ENCODE data around the gene ALOX5AP.

DNA sequence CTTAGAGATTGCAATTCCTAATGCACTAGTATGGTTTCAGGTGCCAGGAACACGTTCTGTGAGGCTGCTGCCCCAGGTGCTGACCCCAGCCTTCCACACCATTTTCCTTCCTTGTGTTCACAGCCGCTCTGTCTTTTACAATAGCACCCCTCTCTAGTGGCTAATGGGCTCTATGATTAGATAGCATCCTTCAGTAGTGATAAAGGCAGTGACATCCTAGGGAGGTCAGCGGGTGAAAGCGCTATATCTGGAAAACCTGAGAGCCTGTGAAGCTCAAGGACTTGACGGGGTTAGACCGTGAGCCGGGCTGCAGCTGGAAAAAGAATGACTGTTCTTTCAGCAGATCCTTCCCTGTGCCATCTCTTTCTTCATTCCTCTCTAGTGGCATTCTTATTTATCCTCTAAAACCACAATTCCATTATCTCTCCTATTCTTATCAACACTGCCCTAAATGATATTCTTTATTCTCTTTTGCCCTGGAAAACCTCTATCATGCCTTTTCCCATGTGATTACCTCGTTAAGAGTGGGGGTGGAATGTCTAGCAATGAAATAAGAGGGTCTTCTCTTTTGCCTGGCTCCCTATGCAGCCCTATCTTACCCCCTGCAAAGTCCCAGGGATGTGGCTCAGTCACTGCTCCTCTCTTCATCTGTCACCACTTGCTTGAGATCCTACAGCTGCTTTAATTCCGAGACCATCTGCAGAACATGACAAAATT, 21.8 kb downstream of the ALOX5AP start:
- TF ChIP-seq, protein P1, sequence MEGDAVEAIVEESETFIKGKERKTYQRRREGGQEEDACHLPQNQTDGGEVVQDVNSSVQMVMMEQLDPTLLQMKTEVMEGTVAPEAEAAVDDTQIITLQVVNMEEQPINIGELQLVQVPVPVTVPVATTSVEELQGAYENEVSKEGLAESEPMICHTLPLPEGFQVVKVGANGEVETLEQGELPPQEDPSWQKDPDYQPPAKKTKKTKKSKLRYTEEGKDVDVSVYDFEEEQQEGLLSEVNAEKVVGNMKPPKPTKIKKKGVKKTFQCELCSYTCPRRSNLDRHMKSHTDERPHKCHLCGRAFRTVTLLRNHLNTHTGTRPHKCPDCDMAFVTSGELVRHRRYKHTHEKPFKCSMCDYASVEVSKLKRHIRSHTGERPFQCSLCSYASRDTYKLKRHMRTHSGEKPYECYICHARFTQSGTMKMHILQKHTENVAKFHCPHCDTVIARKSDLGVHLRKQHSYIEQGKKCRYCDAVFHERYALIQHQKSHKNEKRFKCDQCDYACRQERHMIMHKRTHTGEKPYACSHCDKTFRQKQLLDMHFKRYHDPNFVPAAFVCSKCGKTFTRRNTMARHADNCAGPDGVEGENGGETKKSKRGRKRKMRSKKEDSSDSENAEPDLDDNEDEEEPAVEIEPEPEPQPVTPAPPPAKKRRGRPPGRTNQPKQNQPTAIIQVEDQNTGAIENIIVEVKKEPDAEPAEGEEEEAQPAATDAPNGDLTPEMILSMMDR (IDR thresholded peaks at IDR 0.05) = no peak
- no peak for TF ChIP-seq ATF1 (CRISPR knock-in tag; IDR thresholded peaks at IDR 0.05)
- TF ChIP-seq, protein P2, sequence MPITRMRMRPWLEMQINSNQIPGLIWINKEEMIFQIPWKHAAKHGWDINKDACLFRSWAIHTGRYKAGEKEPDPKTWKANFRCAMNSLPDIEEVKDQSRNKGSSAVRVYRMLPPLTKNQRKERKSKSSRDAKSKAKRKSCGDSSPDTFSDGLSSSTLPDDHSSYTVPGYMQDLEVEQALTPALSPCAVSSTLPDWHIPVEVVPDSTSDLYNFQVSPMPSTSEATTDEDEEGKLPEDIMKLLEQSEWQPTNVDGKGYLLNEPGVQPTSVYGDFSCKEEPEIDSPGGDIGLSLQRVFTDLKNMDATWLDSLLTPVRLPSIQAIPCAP (CRISPR knock-in tag; IDR thresholded peaks at IDR 0.05) = no peak
